Epidermal melanocyte (primary cell): ENCODE data around the gene EIF3J.
"Not testable (repeated sequence)": the region's sequence is repeated elsewhere in the genome, so short reads cannot be mapped to it uniquely, and the experiment has no call there.

Experiments
- DNase-seq: peaks from one replicate; pipeline ENCODE4 v3.0.0; 2011; ENCODE audit warnings: low spot score; ENCODE audit not compliant: insufficient read length

The EIF3J gene

GRCh38 chr15:44541282-44541958 is 4.5 kb downstream of the EIF3J start:
- DNase-seq, result no peak

GRCh38 chr15:44542596-44542995 is 5.6 kb downstream of the EIF3J start:
- no peak for DNase-seq

- DNase-seq, result not testable (repeated sequence)
These were observed 7.8 kb downstream of the EIF3J start for GRCh38 chr15:44544745-44545144.

GRCh38 chr15:44545913-44546802 is 9.2 kb downstream of the EIF3J start:
- no peak for DNase-seq

GRCh38 chr15:44549152-44549551 is 12.2 kb downstream of the EIF3J start:
- not testable (repeated sequence) for DNase-seq

GRCh38 chr15:44550256-44550655 is 13.3 kb downstream of the EIF3J start:
- DNase-seq, result no peak

GRCh38 chr15:44550734-44551133 is 13.8 kb downstream of the EIF3J start:
- no peak for DNase-seq

GRCh38 chr15:44554934-44555723 is 18.2 kb downstream of the EIF3J start:
- DNase-seq, result no peak

GRCh38 chr15:44560926-44561325 is 24.0 kb downstream of the EIF3J start:
- not testable (repeated sequence) for DNase-seq

- DNase-seq, result no peak
These were observed 28.6 kb downstream of the EIF3J start for GRCh38 chr15:44565387-44566154.

- DNase-seq, result no peak
These were observed 29.2 kb downstream of the EIF3J start for GRCh38 chr15:44566155-44566540.

GRCh38 chr15:44568338-44568737 is 31.4 kb downstream of the EIF3J start:
- DNase-seq, result no peak

- no peak for DNase-seq
These were observed 32.4 kb downstream of the EIF3J start for GRCh38 chr15:44569316-44569715.

- no peak for DNase-seq
These were observed 33.4 kb downstream of the EIF3J start for GRCh38 chr15:44570361-44570760.

- no peak for DNase-seq
These were observed 36.4 kb downstream of the EIF3J start for GRCh38 chr15:44573386-44573785.

GRCh38 chr15:44574734-44575133 is 37.8 kb downstream of the EIF3J start:
- no peak for DNase-seq

- DNase-seq, result no peak
These were observed 43.2 kb downstream of the EIF3J start for GRCh38 chr15:44580105-44580504.

GRCh38 chr15:44584162-44584749 is 47.3 kb downstream of the EIF3J start:
- no peak for DNase-seq

- DNase-seq, result no peak
These were observed 48.7 kb downstream of the EIF3J start for GRCh38 chr15:44585633-44586032.

- no peak for DNase-seq
These were observed 51.6 kb downstream of the EIF3J start for GRCh38 chr15:44588541-44588940.

GRCh38 chr15:44591326-44591725 is 54.4 kb downstream of the EIF3J start:
- DNase-seq, result no peak
